Measurements from ENCODE around the gene LDLRAD2.

The LDLRAD2 gene

DNA sequence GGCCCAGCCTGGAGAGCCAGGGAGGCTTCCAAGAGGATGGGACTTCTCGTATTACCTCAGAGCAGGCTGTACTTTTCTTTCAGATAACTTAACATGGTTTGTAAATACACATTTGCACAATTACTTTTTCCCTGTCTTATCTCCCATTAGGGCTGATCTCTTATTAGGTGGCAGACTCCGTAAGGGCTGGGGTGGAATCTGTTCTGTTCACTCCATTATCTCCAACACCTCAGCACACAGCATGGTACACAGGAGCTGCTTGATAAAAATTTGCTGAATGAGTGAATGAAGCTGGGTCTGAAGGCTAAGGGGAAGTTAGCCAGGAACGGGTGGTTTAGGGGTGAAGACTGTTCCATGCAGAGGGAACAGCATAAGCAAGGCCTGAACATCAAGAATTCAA lies 48.9 kb downstream of the LDLRAD2 start:
- no peak for DNase-seq (ENCODE audit: low read depth in 2 of 2)

GRCh38 chr1:21861602-21862429 lies 49.8 kb downstream of the LDLRAD2 start:
- no peak for DNase-seq (ENCODE audit: low read depth in 2 of 2)

DNA sequence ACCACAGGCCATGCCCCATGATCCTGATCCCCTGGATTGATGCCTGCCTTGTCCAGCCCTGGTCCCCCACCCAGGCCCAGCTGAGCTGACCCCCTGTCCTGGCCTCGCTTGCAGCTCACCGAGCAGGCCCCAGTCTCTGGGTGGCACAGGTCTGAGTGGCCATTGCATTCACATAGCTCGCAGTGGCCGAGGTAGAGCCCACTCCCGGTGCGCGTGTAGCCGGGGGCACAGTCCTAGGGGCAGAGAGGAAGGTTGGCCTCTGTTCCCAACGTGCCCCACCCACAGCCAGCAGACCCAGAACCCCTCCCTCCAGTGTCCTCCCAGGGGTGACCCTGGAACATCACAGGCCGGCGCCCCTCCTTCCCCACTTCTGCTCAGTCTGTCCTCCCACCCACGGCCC lies 51.9 kb downstream of the LDLRAD2 start:
- DNase-seq (ENCODE audit: low read depth in 2 of 2) = no peak

DNA sequence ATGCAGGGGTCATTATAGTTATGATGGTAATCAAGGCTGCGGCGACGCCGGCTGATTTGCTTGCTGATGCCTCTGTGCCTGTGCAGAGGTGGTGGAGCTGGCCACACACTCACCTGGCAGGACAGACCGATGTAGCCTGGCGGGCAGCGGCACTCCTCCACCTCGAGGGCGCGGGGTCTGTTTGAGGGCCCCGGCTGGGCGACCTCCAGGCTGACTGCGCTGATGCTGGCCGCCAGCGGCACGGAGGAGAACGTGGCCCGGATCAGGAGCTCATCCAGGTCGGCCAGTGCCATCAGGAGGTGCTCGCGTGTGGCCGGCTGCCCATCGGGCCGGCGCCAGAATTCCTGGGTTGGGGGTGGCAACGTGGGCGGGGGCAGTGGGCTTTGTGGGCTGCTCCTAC lies 52.7 kb downstream of the LDLRAD2 start:
- DNase-seq (ENCODE audit: low read depth in 2 of 2) = no peak

DNA sequence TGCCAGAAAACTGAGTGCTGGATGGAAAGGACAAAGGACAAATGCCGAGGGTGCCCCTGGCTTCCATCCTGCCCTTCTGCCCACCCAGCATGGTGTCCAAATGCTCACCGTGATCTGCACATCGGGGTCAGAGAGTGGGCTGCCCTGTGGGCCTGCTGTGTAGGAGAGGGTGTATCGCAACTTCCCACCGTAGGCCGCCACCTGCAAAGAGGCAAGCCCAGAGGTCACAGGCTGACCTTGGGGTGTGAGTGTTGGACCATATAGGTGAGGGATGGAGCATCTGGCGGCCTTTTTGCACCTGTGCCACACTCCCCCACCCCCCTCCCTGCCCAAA lies 53.5 kb downstream of the LDLRAD2 start:
- no peak for DNase-seq (ENCODE audit: low read depth in 2 of 2)

DNA sequence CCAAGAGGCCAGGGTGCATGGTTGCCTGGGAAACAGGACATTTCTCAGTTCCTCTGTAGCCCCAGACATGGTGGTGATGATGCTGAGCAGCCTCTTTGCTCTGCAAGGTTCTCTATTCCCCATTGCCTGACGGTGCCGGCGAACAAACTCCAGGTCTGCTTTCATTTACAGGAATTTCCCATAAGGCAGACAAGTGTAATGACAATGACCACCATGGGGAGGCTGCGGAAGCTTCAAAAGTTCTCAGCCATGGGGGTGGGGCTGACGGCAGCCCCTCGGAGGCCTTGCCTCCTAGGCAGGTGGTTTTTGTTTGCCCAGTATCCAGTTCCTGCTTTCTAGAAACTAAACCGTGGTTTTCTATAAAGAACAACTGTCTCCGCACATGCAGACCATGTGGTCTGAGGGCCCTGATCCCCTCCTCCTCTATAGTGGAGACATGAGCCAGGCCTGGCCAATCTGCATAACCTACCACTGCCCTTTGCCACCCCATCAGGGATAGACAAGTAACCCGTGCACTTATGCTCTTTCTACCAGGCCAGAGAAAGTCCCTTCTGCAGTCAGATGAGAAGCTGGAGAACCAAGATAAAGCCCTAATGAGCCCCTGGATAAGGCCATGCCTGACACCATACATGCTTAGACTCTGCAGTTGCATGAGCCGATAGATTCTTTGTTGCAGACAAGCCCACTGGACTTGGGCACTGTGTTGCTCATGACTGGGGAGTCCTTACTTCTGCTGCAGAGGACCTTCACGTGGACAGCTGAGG lies 54.1 kb downstream of the LDLRAD2 start:
- DNase-seq (ENCODE audit: low read depth in 2 of 2) = no peak

GRCh38 chr1:21866707-21867043 lies 54.6 kb downstream of the LDLRAD2 start:
- DNase-seq (ENCODE audit: low read depth in 2 of 2) = no peak

DNA sequence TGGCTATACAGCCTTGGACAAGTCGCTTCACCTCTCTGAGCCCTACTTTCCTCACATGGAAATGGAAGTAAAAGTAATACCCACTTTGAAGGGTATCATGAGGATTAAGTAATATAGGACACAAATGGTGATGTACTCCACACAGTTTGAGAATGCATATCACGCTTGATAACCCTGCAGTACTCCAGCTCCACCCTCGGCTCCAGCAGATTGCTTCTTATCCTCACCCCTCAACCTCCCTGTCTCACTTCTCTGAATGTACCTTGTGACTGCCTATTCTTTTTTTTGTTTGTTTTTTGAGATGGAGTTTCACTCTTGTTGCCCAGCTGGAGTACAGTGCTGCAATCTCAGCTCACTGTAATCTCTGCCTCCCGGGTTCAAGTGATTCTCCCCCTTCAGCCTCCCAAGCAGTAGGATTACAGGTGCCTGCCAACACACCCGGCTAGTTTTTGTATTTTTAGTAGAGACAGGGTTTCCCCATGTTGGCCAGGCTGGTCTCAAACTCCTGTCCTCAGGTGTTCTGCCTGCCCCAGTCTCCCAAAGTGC lies 55.5 kb downstream of the LDLRAD2 start:
- DNase-seq (ENCODE audit: low read depth in 2 of 2) = no peak

DNA sequence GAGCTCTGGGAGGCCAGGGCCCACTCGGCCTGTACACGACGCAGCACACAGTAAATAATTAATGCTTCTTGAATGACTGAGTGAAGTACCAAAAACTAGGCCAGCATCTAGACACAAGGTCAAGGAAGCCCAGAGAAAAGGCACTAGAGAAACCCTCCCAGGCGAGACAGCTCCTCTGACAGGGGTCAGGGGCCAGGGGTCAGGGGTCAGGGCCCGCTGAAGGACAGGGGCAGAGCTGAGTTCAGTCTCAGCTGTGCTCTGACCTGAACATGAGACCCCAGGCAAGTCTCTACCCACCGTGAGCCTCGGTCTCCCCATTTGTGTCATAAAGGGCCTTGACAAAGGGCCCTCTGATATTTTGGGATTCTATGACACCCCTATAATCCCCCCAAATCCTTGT lies 56.4 kb downstream of the LDLRAD2 start:
- no peak for DNase-seq (ENCODE audit: low read depth in 2 of 2)

DNA sequence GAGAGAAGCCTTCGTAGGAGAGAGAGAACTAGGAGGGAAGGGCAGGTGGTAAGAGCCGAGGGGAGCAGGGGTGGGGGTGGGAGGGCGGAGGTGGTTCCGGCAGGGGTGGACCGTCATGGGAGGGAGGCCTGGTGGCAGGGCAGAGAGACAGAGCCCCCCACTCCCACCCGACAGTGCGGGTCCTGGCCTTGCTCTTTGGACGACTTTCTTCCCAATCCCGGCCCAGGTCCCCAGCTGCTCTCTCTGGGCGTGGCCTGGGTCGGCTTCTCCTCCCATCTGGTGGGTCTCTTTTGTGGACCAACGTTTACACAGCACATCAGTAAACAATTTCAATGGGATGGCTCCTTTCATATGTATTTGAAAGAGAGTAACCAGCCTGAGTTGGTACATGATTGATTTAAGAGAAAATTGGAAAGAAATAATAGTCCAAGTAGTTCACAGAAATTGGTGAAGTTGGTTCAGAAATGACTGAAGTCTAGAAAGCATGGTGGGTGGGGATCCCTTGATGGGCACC lies 56.9 kb downstream of the LDLRAD2 start:
- DNase-seq (ENCODE audit: low read depth in 2 of 2) = no peak

DNA sequence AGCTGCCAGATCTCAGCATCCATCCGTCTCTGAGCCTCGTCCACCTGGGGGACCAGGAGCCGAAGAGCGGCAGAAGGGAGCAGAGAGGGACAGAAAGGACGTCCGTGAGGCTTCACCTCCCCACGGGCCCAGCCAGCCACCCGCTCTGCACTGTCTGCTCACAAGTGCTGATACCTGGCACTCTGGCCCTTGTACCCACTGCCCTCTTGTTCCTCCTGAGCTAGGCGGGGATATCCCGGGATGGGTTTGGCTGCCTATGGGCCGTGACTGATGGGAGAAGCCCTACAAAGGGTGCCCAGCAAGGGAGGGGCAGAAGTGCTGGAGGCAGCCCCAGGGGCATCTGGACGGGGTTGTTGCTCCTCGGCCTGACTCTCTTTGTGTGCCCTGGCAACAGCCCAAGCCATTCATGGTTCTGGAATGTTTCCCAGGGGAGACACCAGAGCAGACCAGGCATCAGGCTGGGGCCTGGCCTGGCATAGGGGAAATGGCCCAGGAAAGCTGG lies 57.6 kb downstream of the LDLRAD2 start:
- no peak for DNase-seq (ENCODE audit: low read depth in 2 of 2)

GRCh38 chr1:21870611-21871010 lies 58.5 kb downstream of the LDLRAD2 start:
- DNase-seq (ENCODE audit: low read depth in 2 of 2) = no peak

DNA sequence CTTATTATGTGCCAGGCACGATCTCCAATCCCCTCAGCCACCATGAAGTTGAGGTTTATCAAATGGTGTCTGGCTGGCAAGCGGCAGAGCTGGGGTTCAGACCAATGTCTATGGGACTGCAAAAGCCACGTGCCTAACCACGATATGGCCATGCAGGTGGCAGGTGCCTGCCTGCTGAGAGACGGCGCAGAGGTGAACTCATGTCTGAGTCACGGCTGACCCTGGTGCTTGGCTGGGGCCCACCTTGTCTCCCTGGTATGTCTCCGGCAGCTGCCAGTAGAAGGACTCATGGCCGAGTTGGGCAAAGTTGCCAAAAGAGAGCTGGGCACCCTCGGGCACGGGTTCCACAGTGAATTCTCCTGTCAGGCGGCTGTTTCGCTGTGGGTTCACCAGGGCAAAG lies 59.9 kb downstream of the LDLRAD2 start:
- DNase-seq (ENCODE audit: low read depth in 2 of 2) = no peak

DNA sequence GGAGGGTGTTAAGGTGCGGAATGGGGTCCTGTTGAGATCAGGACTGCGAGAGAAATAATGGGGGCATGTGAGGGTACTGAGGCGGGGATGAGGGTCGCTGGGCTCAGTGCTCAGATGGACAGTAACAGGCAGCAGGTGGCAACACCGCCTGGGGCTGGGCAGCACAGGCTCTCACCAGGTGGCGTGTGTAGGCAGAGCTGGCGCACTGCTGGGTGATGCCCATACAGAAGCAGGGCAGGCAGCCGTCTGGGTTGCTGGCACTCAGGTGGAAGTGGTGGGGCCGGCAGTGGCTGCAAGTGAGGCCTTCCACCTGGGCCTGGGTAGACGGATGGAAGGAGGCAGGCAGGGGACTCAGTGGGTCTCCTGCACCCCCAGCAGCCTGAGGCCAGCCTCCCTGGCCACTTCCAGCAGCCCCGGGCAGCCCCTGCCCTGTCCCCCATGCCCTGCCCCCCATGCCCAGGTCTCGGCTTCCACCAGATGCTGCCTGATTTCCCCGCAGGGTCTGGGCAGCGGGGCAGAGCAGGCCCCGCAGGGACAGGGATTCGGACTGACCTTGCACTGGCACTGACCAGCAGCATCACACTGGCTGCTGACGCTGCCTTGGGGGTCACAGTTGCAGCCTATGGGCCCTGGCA lies 60.5 kb downstream of the LDLRAD2 start:
- no peak for DNase-seq (ENCODE audit: low read depth in 2 of 2)

DNA sequence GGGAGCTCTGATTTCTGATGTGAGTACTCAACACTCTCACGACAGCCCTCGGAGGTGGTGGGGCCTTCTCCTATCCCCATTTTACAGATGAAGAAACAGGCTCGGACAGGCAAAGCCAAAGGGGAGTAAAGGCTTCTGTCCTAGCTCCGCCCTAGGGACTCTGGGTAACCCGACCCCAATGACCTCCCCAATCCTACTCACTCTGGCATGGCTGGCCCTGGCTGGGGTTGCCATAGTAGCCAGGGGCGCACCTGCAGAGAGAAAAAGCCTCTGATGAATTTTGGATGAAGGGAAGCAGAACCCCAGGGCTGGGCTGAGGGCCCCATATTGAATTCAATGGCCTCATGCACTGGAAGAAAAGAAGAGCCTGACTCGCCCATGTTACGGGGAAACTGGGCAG lies 61.1 kb downstream of the LDLRAD2 start:
- no peak for DNase-seq (ENCODE audit: low read depth in 2 of 2)

DNA sequence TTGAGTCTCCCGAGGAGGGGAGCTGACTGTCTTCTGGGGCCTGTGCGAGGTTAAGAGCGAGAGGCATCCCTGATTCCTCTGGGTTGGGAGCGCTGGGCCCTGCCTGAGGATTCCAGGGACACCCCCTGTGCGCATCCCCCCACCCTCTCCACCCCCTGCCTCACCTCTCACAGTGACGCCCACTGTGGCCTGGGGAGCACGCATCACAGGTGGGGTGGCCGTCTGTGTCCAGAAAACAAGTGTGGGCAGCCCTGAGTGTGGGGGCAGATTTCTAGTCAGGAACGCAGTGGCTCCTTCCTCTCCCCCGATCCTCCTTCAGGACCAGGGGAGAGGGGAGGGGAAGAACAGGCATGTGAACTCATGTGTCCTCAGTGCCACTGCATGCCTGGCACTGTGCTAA lies 61.7 kb downstream of the LDLRAD2 start:
- no peak for DNase-seq (ENCODE audit: low read depth in 2 of 2)

DNA sequence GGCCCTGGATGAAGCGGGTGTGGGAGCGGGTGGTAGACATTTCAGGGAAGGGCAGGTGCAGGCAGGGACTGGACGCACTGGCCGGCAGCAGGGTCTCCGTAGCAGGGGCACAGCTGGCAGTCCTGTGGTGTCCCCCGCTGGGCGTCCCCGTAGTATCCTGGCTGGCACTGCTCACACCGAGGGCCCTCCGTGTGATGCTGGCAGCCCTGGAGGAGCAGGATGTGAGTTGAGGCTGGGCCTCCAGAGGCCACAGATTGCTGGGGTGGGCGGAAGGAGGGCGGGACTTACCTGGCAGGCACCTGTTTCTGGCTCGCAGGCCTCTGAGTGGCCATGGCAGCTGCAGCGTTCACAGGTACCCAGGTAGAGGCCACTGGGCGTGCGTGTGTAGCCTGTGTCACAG lies 62.3 kb downstream of the LDLRAD2 start:
- no peak for DNase-seq (ENCODE audit: low read depth in 2 of 2)

Measured in activated CD8-positive, alpha-beta memory T cell treated with anti-CD3 and anti-CD28 coated beads for 4 hours (primary cell).